ENCODE results near the gene MYO3B. TPM values are rescaled to one million over a fixed set of nuclear protein-coding genes. Genes with fewer than 3 reads are reported as not detected.
"Not testable (repeated sequence)": the region's sequence is repeated elsewhere in the genome, so short reads cannot be mapped to it uniquely, and the experiment has no call there.

The MYO3B gene
- total RNA-seq, 2 experiments from 2014 or later = 0.17 TPM; not detected in 1

GRCh38 chr2:170204298-170204951, 26.5 kb downstream of the MYO3B start:
- Mint-ChIP-seq H3K4me1 (ENCODE audit: low read depth) (no peaks in the 10 kb centered on the region), H3K27me3 (ENCODE audit: low read depth) (peaks cover 9% of the 10 kb centered on the region), H3K27ac (no peak overlapping the region), H3K4me3 (no peak overlapping the region), H3K9me3 (no peaks in the 10 kb centered on the region), H3K36me3 (ENCODE audit: low read depth) (no peaks in the 10 kb centered on the region)
- intact Hi-C loops (cut with micrococcal nuclease) = no loop called here
- DNase-seq = no peak
- CTCF ChIA-PET = no interaction called here

GRCh38 chr2:170206246-170206645, 28.3 kb downstream of the MYO3B start:
- no peak overlapping the region for H3K27ac Mint-ChIP-seq
- no peak for DNase-seq
- peaks cover 9% of the 10 kb centered on the region for H3K27me3 Mint-ChIP-seq (ENCODE audit: low read depth)
- no peak overlapping the region for H3K4me3 Mint-ChIP-seq
- peaks cover 5% of the 10 kb centered on the region for H3K9me3 Mint-ChIP-seq
- intact Hi-C loops (cut with micrococcal nuclease) = no loop called here
- H3K36me3 Mint-ChIP-seq (ENCODE audit: low read depth) = no peaks in the 10 kb centered on the region
- CTCF ChIA-PET = no interaction called here
- no peaks in the 10 kb centered on the region for H3K4me1 Mint-ChIP-seq (ENCODE audit: low read depth)

- no peaks in the 10 kb centered on the region for H3K4me1 Mint-ChIP-seq (ENCODE audit: low read depth)
- intact Hi-C loops (cut with micrococcal nuclease) = no loop called here
- no peak overlapping the region for H3K4me3 Mint-ChIP-seq
- no peaks in the 10 kb centered on the region for H3K36me3 Mint-ChIP-seq (ENCODE audit: low read depth)
- no peak overlapping the region for H3K27ac Mint-ChIP-seq
- peaks cover 5% of the 10 kb centered on the region for H3K9me3 Mint-ChIP-seq
- H3K27me3 Mint-ChIP-seq (ENCODE audit: low read depth) = peaks cover 7% of the 10 kb centered on the region
- CTCF ChIA-PET = no interaction called here
- no peak for DNase-seq
Observed at GRCh38 chr2:170206805-170207407, 29.0 kb downstream of the MYO3B start.

GRCh38 chr2:170207901-170208300, 30.0 kb downstream of the MYO3B start:
- intact Hi-C loops (cut with micrococcal nuclease) = no loop called here
- H3K4me3 Mint-ChIP-seq = no peak overlapping the region
- CTCF ChIA-PET = no interaction called here
- no peaks in the 10 kb centered on the region for H3K36me3 Mint-ChIP-seq (ENCODE audit: low read depth)
- DNase-seq = no peak
- H3K9me3 Mint-ChIP-seq = peaks cover 5% of the 10 kb centered on the region
- peaks cover 7% of the 10 kb centered on the region for H3K27me3 Mint-ChIP-seq (ENCODE audit: low read depth)
- no peak overlapping the region for H3K27ac Mint-ChIP-seq
- peaks cover under 1% of the 10 kb centered on the region for H3K4me1 Mint-ChIP-seq (ENCODE audit: low read depth)

GRCh38 chr2:170208967-170209366, 31.0 kb downstream of the MYO3B start:
- Mint-ChIP-seq H3K4me1 (ENCODE audit: low read depth) (peaks cover 3% of the 10 kb centered on the region), H3K9me3 (peaks cover 5% of the 10 kb centered on the region), H3K27ac (no peak overlapping the region), H3K36me3 (ENCODE audit: low read depth) (no peaks in the 10 kb centered on the region), H3K27me3 (ENCODE audit: low read depth) (peaks cover 11% of the 10 kb centered on the region), H3K4me3 (no peak overlapping the region)
- intact Hi-C loops (cut with micrococcal nuclease) = no loop called here
- CTCF ChIA-PET = interaction anchor here (0.6 kb wide), 1 partner anchor 111 kb away, joined by 3 read pairs; no protein-coding TSS in a partner anchor
- DNase-seq = no peak

GRCh38 chr2:170212625-170213280, 34.8 kb downstream of the MYO3B start:
- H3K4me3 Mint-ChIP-seq = no peak overlapping the region
- peaks cover 5% of the 10 kb centered on the region for H3K9me3 Mint-ChIP-seq
- peaks cover 3% of the 10 kb centered on the region for H3K4me1 Mint-ChIP-seq (ENCODE audit: low read depth)
- no peaks in the 10 kb centered on the region for H3K36me3 Mint-ChIP-seq (ENCODE audit: low read depth)
- intact Hi-C loops (cut with micrococcal nuclease) = no loop called here
- DNase-seq = no peak
- peaks cover 7% of the 10 kb centered on the region for H3K27me3 Mint-ChIP-seq (ENCODE audit: low read depth)
- CTCF ChIA-PET = no interaction called here
- H3K27ac Mint-ChIP-seq = no peak overlapping the region

GRCh38 chr2:170213281-170213625, 35.3 kb downstream of the MYO3B start:
- CTCF ChIA-PET; H3K4me1 Mint-ChIP-seq (ENCODE audit: low read depth): not testable (repeated sequence)

GRCh38 chr2:170213651-170214050, 35.7 kb downstream of the MYO3B start:
- Mint-ChIP-seq H3K4me3 (no peak overlapping the region), H3K9me3 (peaks cover 5% of the 10 kb centered on the region), H3K36me3 (ENCODE audit: low read depth) (no peaks in the 10 kb centered on the region), H3K4me1 (ENCODE audit: low read depth) (peaks cover 3% of the 10 kb centered on the region), H3K27ac (no peak overlapping the region), H3K27me3 (ENCODE audit: low read depth) (peaks cover 7% of the 10 kb centered on the region)
- DNase-seq = no peak
- intact Hi-C loops (cut with micrococcal nuclease) = no loop called here
- CTCF ChIA-PET = no interaction called here

More at GRCh38 chr2:170213281-170213625, 35.3 kb downstream of the MYO3B start:
- H3K27ac Mint-ChIP-seq; DNase-seq; H3K36me3 Mint-ChIP-seq (ENCODE audit: low read depth); intact Hi-C loops (cut with micrococcal nuclease); H3K9me3 Mint-ChIP-seq; H3K27me3 Mint-ChIP-seq (ENCODE audit: low read depth); H3K4me3 Mint-ChIP-seq: not testable (repeated sequence)

GRCh38 chr2:170214309-170214948, 36.5 kb downstream of the MYO3B start:
- H3K27ac Mint-ChIP-seq = no peak overlapping the region
- H3K9me3 Mint-ChIP-seq = peaks cover 5% of the 10 kb centered on the region
- no peaks in the 10 kb centered on the region for H3K36me3 Mint-ChIP-seq (ENCODE audit: low read depth)
- peaks cover 3% of the 10 kb centered on the region for H3K4me1 Mint-ChIP-seq (ENCODE audit: low read depth)
- intact Hi-C loops (cut with micrococcal nuclease) = no loop called here
- CTCF ChIA-PET = interaction anchor here (0.7 kb wide), 1 partner anchor 133 kb away, joined by 5 read pairs; no protein-coding TSS in a partner anchor
- peaks cover 7% of the 10 kb centered on the region for H3K27me3 Mint-ChIP-seq (ENCODE audit: low read depth)
- H3K4me3 Mint-ChIP-seq = no peak overlapping the region
- DNase-seq = no peak

- peaks cover 3% of the 10 kb centered on the region for H3K4me1 Mint-ChIP-seq (ENCODE audit: low read depth)
- peaks cover 5% of the 10 kb centered on the region for H3K9me3 Mint-ChIP-seq
- CTCF ChIA-PET = interaction anchor here (0.7 kb wide), 1 partner anchor 134 kb away, joined by 5 read pairs; no protein-coding TSS in a partner anchor
- H3K27me3 Mint-ChIP-seq (ENCODE audit: low read depth) = peaks cover 7% of the 10 kb centered on the region
- intact Hi-C loops (cut with micrococcal nuclease) = no loop called here
- H3K36me3 Mint-ChIP-seq (ENCODE audit: low read depth) = no peaks in the 10 kb centered on the region
- no peak overlapping the region for H3K27ac Mint-ChIP-seq
- no peak for DNase-seq
- H3K4me3 Mint-ChIP-seq = no peak overlapping the region
Observed at GRCh38 chr2:170215021-170215420, 37.1 kb downstream of the MYO3B start.

- DNase-seq = no peak
- no peak overlapping the region for H3K4me3 Mint-ChIP-seq
- H3K27ac Mint-ChIP-seq = no peak overlapping the region
- H3K36me3 Mint-ChIP-seq (ENCODE audit: low read depth) = no peaks in the 10 kb centered on the region
- peaks cover 7% of the 10 kb centered on the region for H3K27me3 Mint-ChIP-seq (ENCODE audit: low read depth)
- peaks cover 3% of the 10 kb centered on the region for H3K4me1 Mint-ChIP-seq (ENCODE audit: low read depth)
- H3K9me3 Mint-ChIP-seq = no peaks in the 10 kb centered on the region
- CTCF ChIA-PET = no interaction called here
- intact Hi-C loops (cut with micrococcal nuclease) = no loop called here
Observed at GRCh38 chr2:170216428-170216827, 38.5 kb downstream of the MYO3B start.

GRCh38 chr2:170216981-170217380, 39.0 kb downstream of the MYO3B start:
- no peaks in the 10 kb centered on the region for H3K9me3 Mint-ChIP-seq
- intact Hi-C loops (cut with micrococcal nuclease) = no loop called here
- no peak for DNase-seq
- H3K27me3 Mint-ChIP-seq (ENCODE audit: low read depth) = peaks cover 7% of the 10 kb centered on the region
- CTCF ChIA-PET = no interaction called here
- no peak overlapping the region for H3K4me3 Mint-ChIP-seq
- H3K4me1 Mint-ChIP-seq (ENCODE audit: low read depth) = peaks cover 3% of the 10 kb centered on the region
- no peaks in the 10 kb centered on the region for H3K36me3 Mint-ChIP-seq (ENCODE audit: low read depth)
- no peak overlapping the region for H3K27ac Mint-ChIP-seq

Data from activated naive CD4-positive, alpha-beta T cell treated with anti-CD3 and anti-CD28 coated beads for 36 hours (primary cell).